Nephron (organoid): ENCODE results near the gene TMEM144.
A peak's percentile ranks its signal among the peaks of the same experiment; 100 is the strongest.

Experiments used
- H3K27ac Mint-ChIP-seq, 3 experiments: 2 replicates each; pipeline ENCODE4 v1.8.0; 2020; ENCODE audit warnings: mixed read lengths in 3 of 3, mild to moderate bottlenecking in 2 of 3, moderate library complexity in 1 of 3
- H3K27me3 Mint-ChIP-seq: 2 replicates; pipeline ENCODE4 v1.8.0; 2021; ENCODE audit warnings: low read depth, mild to moderate bottlenecking, moderate library complexity, mixed read lengths
- H3K36me3 Mint-ChIP-seq: 2 replicates; pipeline ENCODE4 v1.8.0; 2020; ENCODE audit warnings: low read depth, mixed read lengths
- H3K4me1 Mint-ChIP-seq: 2 replicates; pipeline ENCODE4 v1.8.0; 2020; ENCODE audit warnings: mixed read lengths
- H3K4me3 Mint-ChIP-seq, 3 experiments: 2 replicates each; pipeline ENCODE4 v1.8.0; 2020; ENCODE audit warnings: mild to moderate bottlenecking in 3 of 3, mixed read lengths in 3 of 3, moderate library complexity in 2 of 3
- H3K9me3 Mint-ChIP-seq: 2 replicates; pipeline ENCODE4 v1.8.0; 2020; ENCODE audit warnings: mixed read lengths
- CTCF ChIP-seq, 3 experiments: fragments of 200-600 bp; sonication (generic); IDR thresholded peaks; one replicate each; pipeline ENCODE4 v1.5.0; 2021; ENCODE audit warnings: antibody characterized with exemption in 3 of 3; ENCODE audit not compliant: unreplicated experiment in 3 of 3

TMEM144 gene

GRCh38 chr4:158253350-158253980, 43.2 kb downstream of the TMEM144 start:
- Mint-ChIP-seq H3K27ac (no peak overlapping the region), H3K27me3 (no peaks in the 10 kb centered on the region), H3K4me1 (no peaks in the 10 kb centered on the region), H3K9me3 (no peaks in the 10 kb centered on the region), H3K36me3 (no peaks in the 10 kb centered on the region), H3K4me3 (no peak overlapping the region)
- peak; percentile 52 to 63 (median 62) for TF ChIP-seq CTCF (IDR thresholded peaks at IDR 0.05; ENCODE audit: unreplicated experiment in 3 of 3)

- Mint-ChIP-seq H3K27me3 (no peaks in the 10 kb centered on the region), H3K36me3 (no peaks in the 10 kb centered on the region), H3K4me3 (no peak overlapping the region), H3K4me1 (no peaks in the 10 kb centered on the region), H3K9me3 (no peaks in the 10 kb centered on the region), H3K27ac (no peak overlapping the region)
- no peak for TF ChIP-seq CTCF (IDR thresholded peaks at IDR 0.05; ENCODE audit: unreplicated experiment in 3 of 3)
These were observed 44.0 kb downstream of the TMEM144 start for GRCh38 chr4:158254292-158254691.

- no peaks in the 10 kb centered on the region for H3K36me3 Mint-ChIP-seq
- no peaks in the 10 kb centered on the region for H3K27me3 Mint-ChIP-seq
- H3K4me1 Mint-ChIP-seq, result no peaks in the 10 kb centered on the region
- peak; percentile 74 to 82 (median 80) for TF ChIP-seq CTCF (IDR thresholded peaks at IDR 0.05; ENCODE audit: unreplicated experiment in 3 of 3)
- no peak overlapping the region for H3K4me3 Mint-ChIP-seq
- H3K9me3 Mint-ChIP-seq, result no peaks in the 10 kb centered on the region
- no peak overlapping the region for H3K27ac Mint-ChIP-seq
These were observed 45.5 kb downstream of the TMEM144 start for GRCh38 chr4:158255727-158256324.

- no peak overlapping the region for H3K27ac Mint-ChIP-seq
- H3K4me1 Mint-ChIP-seq, result no peaks in the 10 kb centered on the region
- no peaks in the 10 kb centered on the region for H3K27me3 Mint-ChIP-seq
- no peaks in the 10 kb centered on the region for H3K9me3 Mint-ChIP-seq
- no peaks in the 10 kb centered on the region for H3K36me3 Mint-ChIP-seq
- TF ChIP-seq CTCF (IDR thresholded peaks at IDR 0.05; ENCODE audit: unreplicated experiment in 3 of 3), result peak; percentile 39 to 72 (median 40)
- H3K4me3 Mint-ChIP-seq, result no peak overlapping the region
These were observed 49.8 kb downstream of the TMEM144 start for GRCh38 chr4:158259955-158260575.

- H3K9me3 Mint-ChIP-seq, result no peaks in the 10 kb centered on the region
- H3K27ac Mint-ChIP-seq, result no peak overlapping the region
- no peaks in the 10 kb centered on the region for H3K36me3 Mint-ChIP-seq
- no peak overlapping the region for H3K4me3 Mint-ChIP-seq
- H3K4me1 Mint-ChIP-seq, result no peaks in the 10 kb centered on the region
- no peak for TF ChIP-seq CTCF (IDR thresholded peaks at IDR 0.05; ENCODE audit: unreplicated experiment in 3 of 3)
- no peaks in the 10 kb centered on the region for H3K27me3 Mint-ChIP-seq
These were observed 51.2 kb downstream of the TMEM144 start for GRCh38 chr4:158261480-158261879.
